T-cell (primary cell): ENCODE measurements around the gene MOB3B. TPM values are rescaled to one million over a fixed set of nuclear protein-coding genes. Genes with fewer than 3 reads are reported as not detected.

ENCODE experiments used
- ATAC-seq, 4 experiments: fragments of 200-7000 bp in 3 of 4; fragments of 150-1000 bp in 1 of 4; cut with Tn5 transposase; replicated peaks in 1 of 4; 1 replicate in 3 of 4; 2 replicates in 1 of 4; pipeline ENCODE4 v1.10.0; 2021; ENCODE audit warnings: moderate library complexity in 3 of 4, mild to moderate bottlenecking in 2 of 4, moderate number of reproducible peaks in 1 of 4
- CTCF ChIA-PET, 2 donors: fragments of 300-600 bp; sonication (Branson Sonifier 250); formaldehyde crosslinking; loops; one replicate each; lab custom pipeline; 2022; ENCODE audit warnings: antibody characterized with exemption in 2 of 2; lab: Charles Lee
- POLR2A ChIA-PET, 2 donors: fragments of 300-600 bp; sonication (Branson Sonifier 250); formaldehyde crosslinking; loops; one replicate each; lab custom pipeline; 2022; ENCODE audit warnings: antibody characterized with exemption in 2 of 2; lab: Charles Lee
- DNase-seq, 35 experiments: peaks; one replicate each; pipeline versions ENCODE4 v3.0.0 to v3.0.0-alpha.2; 2013 to 2023
- H3K27ac ChIP-seq: one replicate; pipeline ENCODE4 v1.5.1; 2013; ENCODE audit warnings: low read length
- H3K27me3 ChIP-seq, 2 experiments: replicated peaks in 1 of 2; 1 replicate in 1 of 2; 2 replicates in 1 of 2; pipeline versions ENCODE4 v1.6.1 to v1.7.0; 2013; ENCODE audit warnings: low read length in 1 of 2, mixed read lengths in 1 of 2; ENCODE audit not compliant: control insufficient read depth in 2 of 2, insufficient read depth in 2 of 2; ENCODE audit errors: extremely low read depth in 1 of 2
- H3K36me3 ChIP-seq, 2 donors: 1 replicate in 1 of 2; 2 replicates in 1 of 2; pipeline versions ENCODE4 v1.6.1 to v1.7.0; 2013; ENCODE audit warnings: low read length in 1 of 2; ENCODE audit not compliant: control insufficient read depth in 2 of 2, insufficient read depth in 1 of 2; ENCODE audit errors: extremely low read depth in 1 of 2
- H3K4me1 ChIP-seq, 2 experiments: 1 replicate in 1 of 2; 2 replicates in 1 of 2; pipeline versions ENCODE4 v1.6.1 to v1.7.0; 2013; ENCODE audit warnings: low read length in 2 of 2, mixed read lengths in 1 of 2; ENCODE audit not compliant: insufficient read depth in 2 of 2, control insufficient read depth in 1 of 2; ENCODE audit errors: extremely low read depth in 1 of 2
- H3K4me3 ChIP-seq, 2 donors: 1 replicate in 1 of 2; 2 replicates in 1 of 2; pipeline versions ENCODE4 v1.5.1 to v1.7.0; 2013; ENCODE audit warnings: mild to moderate bottlenecking in 2 of 2, low read length in 1 of 2, moderate library complexity in 1 of 2; ENCODE audit not compliant: control insufficient read depth in 1 of 2; ENCODE audit errors: extremely low read depth in 1 of 2
- H3K9me3 ChIP-seq: 2 replicates; pipeline ENCODE4 v1.7.0; 2013
- H3K27ac Mint-ChIP-seq, 2 donors: one replicate each; pipeline ENCODE4 v1.8.0; 2020 to 2021; ENCODE audit warnings: mild to moderate bottlenecking in 2 of 2, mixed read lengths in 2 of 2
- H3K27me3 Mint-ChIP-seq, 2 donors: one replicate each; pipeline ENCODE4 v1.8.0; 2021 to 2022; ENCODE audit warnings: mixed read lengths in 2 of 2
- H3K36me3 Mint-ChIP-seq: one replicate; pipeline ENCODE4 v1.8.0; 2021; ENCODE audit warnings: mixed read lengths
- H3K4me1 Mint-ChIP-seq, 3 donors: one replicate each; pipeline ENCODE4 v1.8.0; 2020 to 2022; ENCODE audit warnings: mixed read lengths in 3 of 3, mild to moderate bottlenecking in 1 of 3
- H3K4me3 Mint-ChIP-seq, 3 donors: one replicate each; pipeline ENCODE4 v1.8.0; 2020 to 2022; ENCODE audit warnings: mild to moderate bottlenecking in 3 of 3, mixed read lengths in 3 of 3, moderate library complexity in 3 of 3
- H3K9me3 Mint-ChIP-seq, 3 donors: one replicate each; pipeline ENCODE4 v1.8.0; 2020 to 2022; ENCODE audit warnings: mixed read lengths in 3 of 3
- WGBS: methylation state at CpG from one replicate; pipeline ENCODE4 v1.1.5; 2013; ENCODE audit warnings: missing lambda C conversion rate; ENCODE audit not compliant: insufficient coverage; 5-methylcytosine and 5-hydroxymethylcytosine counted together
- total RNA-seq, 35 experiments: library from RNA in 6 of 35; stranded (reverse) in 6 of 35; fragments of 120-200 nt in 1 of 35; gene quantifications; one replicate each; pipeline versions ENCODE4 v1.2.1 to v1.2.4 and lab custom pipeline; 2013 to 2026

The MOB3B gene
- total RNA-seq, 5 donors from 2014 or later (not counting 1 experiment from before 2014, with no cell fraction given): 0.40 to 0.72 (median 0.56) TPM

DNA sequence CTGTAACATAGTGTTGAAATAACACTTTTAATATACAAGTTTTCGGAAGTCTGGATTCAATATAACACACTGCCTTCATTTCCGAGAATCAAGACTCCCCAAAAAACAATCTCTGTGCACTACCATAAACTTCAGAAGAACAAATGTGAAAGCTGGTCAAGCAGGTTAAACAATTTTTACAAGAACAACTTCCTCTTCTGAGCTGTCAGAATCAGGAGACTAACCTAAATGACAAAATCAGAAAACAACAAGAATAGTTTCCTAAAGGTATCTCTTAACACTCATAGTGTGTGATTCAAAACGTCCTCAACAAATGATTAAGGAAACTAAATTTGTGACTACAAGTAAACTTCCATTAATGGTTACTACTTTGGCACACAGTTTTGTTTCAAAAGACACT lies 32.1 kb upstream of the MOB3B start:
- WGBS: 100% methylated on average over 1 of the region's 3 CpGs
- CTCF ChIA-PET: no interaction called here
- no peak overlapping the region for H3K4me3 ChIP-seq
- H3K4me3 Mint-ChIP-seq: no peak overlapping the region
- no peaks in the 10 kb centered on the region for H3K9me3 ChIP-seq
- POLR2A ChIA-PET: interaction anchor here in 1 of 2 donors (0.6 kb wide), 1 partner anchor 12 kb away, joined by 3 read pairs; no protein-coding TSS in a partner anchor
- no peak overlapping the region for H3K27ac Mint-ChIP-seq
- no peak overlapping the region for H3K27ac ChIP-seq
- H3K9me3 Mint-ChIP-seq: no peaks in the 10 kb centered on the region
- H3K27me3 Mint-ChIP-seq: no peaks in the 10 kb centered on the region
- peaks cover 4 to 29% of the 10 kb centered on the region in 2 donors for H3K36me3 ChIP-seq
- H3K36me3 Mint-ChIP-seq: peaks cover 39% of the 10 kb centered on the region
- ATAC-seq (no peak), DNase-seq (no peak)
- H3K4me1 ChIP-seq: peaks cover 0 to 24% of the 10 kb centered on the region in 2 experiments
- H3K27me3 ChIP-seq: no peaks in the 10 kb centered on the region
- peaks cover 18 to 25% (median 20%) of the 10 kb centered on the region in 3 donors for H3K4me1 Mint-ChIP-seq

DNA sequence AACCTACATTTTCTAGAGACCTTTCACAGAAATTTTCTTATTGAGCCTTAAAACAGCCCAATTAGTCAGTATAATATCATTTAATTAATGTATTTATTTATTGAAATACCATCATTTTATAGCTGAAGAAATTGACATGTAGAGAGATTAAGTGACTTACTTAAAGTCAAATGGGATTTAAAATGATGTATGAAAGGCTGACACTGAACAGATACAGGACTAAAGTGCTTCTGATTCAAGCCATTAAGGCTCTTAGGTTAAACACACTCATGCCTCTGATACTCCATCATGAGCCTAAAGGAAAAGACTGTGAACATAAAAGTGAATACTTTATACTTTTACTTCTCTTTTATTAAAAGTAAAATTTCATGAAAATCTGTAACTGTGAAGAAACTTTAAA lies 30.8 kb upstream of the MOB3B start:
- H3K36me3 ChIP-seq: peaks cover 4 to 30% of the 10 kb centered on the region in 2 donors
- no peaks in the 10 kb centered on the region for H3K27me3 Mint-ChIP-seq
- no peaks in the 10 kb centered on the region for H3K27me3 ChIP-seq
- H3K4me3 ChIP-seq: no peak overlapping the region
- H3K27ac ChIP-seq: no peak overlapping the region
- no peak overlapping the region for H3K27ac Mint-ChIP-seq
- no peaks in the 10 kb centered on the region for H3K9me3 Mint-ChIP-seq
- H3K9me3 ChIP-seq: no peaks in the 10 kb centered on the region
- ChIA-PET CTCF (no interaction called here), POLR2A (interaction anchor here in 1 of 2 donors (0.6 kb wide), 1 partner anchor 9 kb away, joined by 4 read pairs; no protein-coding TSS in a partner anchor)
- DNase-seq (no peak), ATAC-seq (no peak)
- no peak overlapping the region for H3K4me3 Mint-ChIP-seq
- H3K4me1 ChIP-seq: peaks cover 0 to 16% of the 10 kb centered on the region in 2 experiments
- H3K4me1 Mint-ChIP-seq: peaks cover 15 to 18% (median 18%) of the 10 kb centered on the region in 3 donors
- peaks cover 33% of the 10 kb centered on the region for H3K36me3 Mint-ChIP-seq

DNA sequence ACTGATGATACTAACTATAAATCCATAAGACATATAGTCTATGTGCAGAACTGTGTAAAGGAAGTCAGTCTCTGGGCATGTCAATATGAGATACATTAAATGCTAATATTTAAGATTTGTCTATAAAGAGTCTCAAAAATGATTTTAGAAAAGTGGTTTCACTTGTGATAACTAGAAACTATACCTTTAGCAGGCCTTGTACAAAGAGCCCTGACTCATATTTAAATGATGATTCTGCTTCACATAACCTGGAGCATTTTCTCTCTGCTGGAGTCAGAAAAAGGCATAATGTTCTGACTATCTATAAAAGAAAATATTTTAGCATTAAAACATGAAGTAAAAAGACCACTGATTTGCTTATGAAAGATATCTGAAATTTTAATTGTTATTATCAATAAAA lies 28.7 kb upstream of the MOB3B start:
- ATAC-seq (no peak), DNase-seq (no peak)
- Mint-ChIP-seq H3K36me3 (peaks cover 37% of the 10 kb centered on the region), H3K27ac (no peak overlapping the region), H3K9me3 (no peaks in the 10 kb centered on the region), H3K27me3 (no peaks in the 10 kb centered on the region), H3K4me1 (no peaks in the 10 kb centered on the region), H3K4me3 (no peak overlapping the region)
- Histone ChIP-seq H3K9me3 (no peaks in the 10 kb centered on the region), H3K4me3 (no peak overlapping the region), H3K4me1 (no peaks in the 10 kb centered on the region), H3K27me3 (no peaks in the 10 kb centered on the region), H3K36me3 (peaks cover 4 to 42% of the 10 kb centered on the region in 2 donors), H3K27ac (no peak overlapping the region)
- ChIA-PET CTCF (interaction anchor here in 1 of 2 donors (1.2 kb wide), 1 partner anchor 11 kb away, joined by 5 read pairs; no protein-coding TSS in a partner anchor), POLR2A (interaction anchor here in 1 of 2 donors (0.8 kb wide), 1 partner anchor 13 kb away, joined by 5 read pairs; no protein-coding TSS in a partner anchor)

DNA sequence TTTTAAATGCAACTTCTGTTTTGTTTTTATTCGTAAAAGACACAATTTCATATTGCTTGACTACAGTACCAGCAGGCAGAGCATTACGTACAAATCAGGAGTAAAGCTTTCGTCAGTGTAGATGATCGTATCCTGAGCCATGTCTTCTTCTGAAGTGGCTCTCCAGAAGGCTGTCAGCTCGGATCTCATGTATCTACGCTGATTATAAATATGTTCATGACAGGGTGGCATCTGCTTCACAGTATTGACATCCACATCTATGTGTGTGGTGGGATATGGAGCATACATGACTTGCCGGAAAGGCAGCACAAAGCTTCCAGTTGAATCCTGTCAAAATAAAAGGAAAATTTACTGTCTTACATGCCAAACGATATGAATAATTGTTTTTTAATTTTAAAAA lies 26.9 kb upstream of the MOB3B start:
- no peaks in the 10 kb centered on the region for H3K4me1 Mint-ChIP-seq
- DNase-seq (no peak), ATAC-seq (no peak)
- H3K9me3 Mint-ChIP-seq: no peaks in the 10 kb centered on the region
- H3K27me3 Mint-ChIP-seq: no peaks in the 10 kb centered on the region
- Histone ChIP-seq H3K4me1 (no peaks in the 10 kb centered on the region), H3K36me3 (peaks cover 4 to 43% of the 10 kb centered on the region in 2 donors), H3K27ac (no peak overlapping the region), H3K9me3 (no peaks in the 10 kb centered on the region), H3K4me3 (no peak overlapping the region), H3K27me3 (no peaks in the 10 kb centered on the region)
- WGBS: 100% methylated on average over 3 of the region's 8 CpGs
- no peak overlapping the region for H3K4me3 Mint-ChIP-seq
- peaks cover 46% of the 10 kb centered on the region for H3K36me3 Mint-ChIP-seq
- no peak overlapping the region for H3K27ac Mint-ChIP-seq
- POLR2A ChIA-PET: no interaction called here
- CTCF ChIA-PET: no interaction called here

DNA sequence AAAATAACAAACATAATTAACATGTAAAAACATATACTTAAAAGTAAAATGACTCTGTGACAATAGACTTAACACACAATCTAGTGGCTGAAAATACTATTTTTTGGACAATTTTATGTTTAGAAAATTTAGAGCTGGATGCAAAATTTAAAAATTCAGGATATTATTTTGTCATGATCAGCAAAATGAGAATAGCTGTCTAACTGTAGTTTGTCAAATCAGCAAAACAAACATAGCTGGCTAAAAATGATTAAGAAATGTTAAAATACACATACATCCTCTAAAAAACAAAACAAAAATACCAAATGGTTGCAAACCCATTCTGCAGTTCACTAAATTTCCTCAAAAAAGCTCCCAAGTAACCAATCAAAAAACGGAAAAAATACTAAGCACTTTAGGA lies 25.1 kb upstream of the MOB3B start:
- H3K36me3 Mint-ChIP-seq: peaks cover 46% of the 10 kb centered on the region

DNA sequence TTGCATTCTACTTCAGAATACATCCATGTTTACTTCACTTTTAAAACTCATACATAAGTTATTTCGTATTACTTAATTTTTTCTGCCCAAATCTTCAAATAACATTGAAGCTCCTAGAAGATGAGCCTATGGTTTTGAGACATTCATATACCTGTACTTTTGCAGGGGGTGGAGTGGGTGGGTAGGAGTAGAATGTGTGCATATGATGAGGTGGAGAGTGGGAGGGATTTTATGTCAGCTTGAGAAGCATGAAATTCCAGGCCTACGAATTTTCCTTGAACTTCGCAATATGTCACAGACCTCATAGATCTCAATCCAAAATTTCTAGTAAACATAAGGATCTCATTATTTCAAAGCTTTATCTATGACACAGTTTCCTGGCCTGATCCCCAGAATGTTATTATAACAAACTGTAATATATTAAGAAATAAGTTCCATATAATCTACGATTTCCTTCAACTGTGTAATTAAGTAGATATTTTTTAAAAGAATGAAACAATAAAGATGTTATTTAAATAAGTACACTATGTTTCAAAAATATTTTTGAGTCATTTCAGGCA lies 19.7 kb upstream of the MOB3B start:
- H3K36me3 ChIP-seq: peaks cover 0 to 26% of the 10 kb centered on the region in 2 donors
- H3K27me3 Mint-ChIP-seq: no peaks in the 10 kb centered on the region
- H3K4me3 ChIP-seq: no peak overlapping the region
- H3K9me3 Mint-ChIP-seq: no peaks in the 10 kb centered on the region
- POLR2A ChIA-PET: interaction anchor here in 1 of 2 donors (0.7 kb wide), 1 partner anchor 24 kb away, joined by 3 read pairs; no protein-coding TSS in a partner anchor
- H3K4me3 Mint-ChIP-seq: no peak overlapping the region
- no peaks in the 10 kb centered on the region for H3K4me1 Mint-ChIP-seq
- no peak for DNase-seq
- peaks cover 44% of the 10 kb centered on the region for H3K36me3 Mint-ChIP-seq
- no peaks in the 10 kb centered on the region for H3K4me1 ChIP-seq
- H3K27me3 ChIP-seq: no peaks in the 10 kb centered on the region
- no peak for ATAC-seq
- no CpG with 5 or more reads among the region's 4 CpGs for WGBS
- no peak overlapping the region for H3K27ac ChIP-seq
- no peaks in the 10 kb centered on the region for H3K9me3 ChIP-seq
- CTCF ChIA-PET: interaction anchor here in 1 of 2 donors (0.7 kb wide), 1 partner anchor 518 kb away, joined by 3 read pairs; no protein-coding TSS in a partner anchor
- no peak overlapping the region for H3K27ac Mint-ChIP-seq

More for the DNA sequence above, 25.1 kb upstream of the MOB3B start:
- no peak overlapping the region for H3K27ac Mint-ChIP-seq
- ChIA-PET POLR2A (interaction anchor here in 1 of 2 donors (0.7 kb wide), 1 partner anchor 41 kb away, joined by 4 read pairs; no protein-coding TSS in a partner anchor), CTCF (interaction anchor here in 1 of 2 donors (0.6 to 1.0 kb wide), 3 partner anchors 18 to 41 kb away, joined by 3 to 5 read pairs (median 3); no protein-coding TSS in a partner anchor)
- Histone ChIP-seq H3K9me3 (no peaks in the 10 kb centered on the region), H3K4me3 (no peak overlapping the region), H3K27ac (no peak overlapping the region), H3K4me1 (no peaks in the 10 kb centered on the region), H3K27me3 (no peaks in the 10 kb centered on the region), H3K36me3 (peaks cover 0 to 36% of the 10 kb centered on the region in 2 donors)
- no peaks in the 10 kb centered on the region for H3K4me1 Mint-ChIP-seq
- no peaks in the 10 kb centered on the region for H3K27me3 Mint-ChIP-seq
- no peaks in the 10 kb centered on the region for H3K9me3 Mint-ChIP-seq
- no peak for DNase-seq
- no peak overlapping the region for H3K4me3 Mint-ChIP-seq
- no peak for ATAC-seq
- WGBS: no CpG with 5 or more reads among the region's 1 CpG
